IMR-90 (cell line): Measurements from ENCODE around the gene CACNB2. TPM values are rescaled to one million over a fixed set of nuclear protein-coding genes. Genes with fewer than 3 reads are reported as not detected.

ENCODE experiments used
- ATAC-seq: fragments of 200-7000 bp; cut with Tn5 transposase; 2 replicates; pipeline ENCODE4 v1.9.1; 2020; ENCODE audit warnings: low read depth, mild to moderate bottlenecking, moderate library complexity
- BruUV-seq: library from RNA; stranded (reverse); fragments of 400-500 nt; replicated peaks from 2 replicates; lab custom pipeline; 2021; lab: Mats Ljungman, UMichigan
- CTCF ChIA-PET: fragments of 300-600 bp; formaldehyde crosslinking; extraction: SDS; loops from one replicate; lab custom pipeline; 2021; ENCODE audit warnings: antibody characterized with exemption; lab: Yijun Ruan, JAX
- POLR2A ChIA-PET: fragments of 300-600 bp; sonication (Branson Sonifier 250); formaldehyde crosslinking; loops from one replicate; lab custom pipeline; 2022; ENCODE audit warnings: antibody characterized with exemption; ENCODE audit not compliant: unreplicated experiment; lab: Charles Lee
- DNase-seq: peaks from one replicate; pipeline ENCODE4 v3.0.0; 2013
- H2AFZ ChIP-seq: replicated peaks from 2 replicates; pipeline ENCODE3; 2013; ENCODE audit warnings: low read length, mild to moderate bottlenecking; ENCODE audit not compliant: poor library complexity
- H2AK5ac ChIP-seq: 2 replicates; pipeline ENCODE4 v1.6.1; 2013; ENCODE audit warnings: low read depth, low read length, inconsistent platforms
- H2AK9ac ChIP-seq: replicated peaks from 2 replicates; pipeline ENCODE3; 2013; ENCODE audit warnings: mild to moderate bottlenecking, low read depth, low read length, moderate library complexity; ENCODE audit not compliant: poor library complexity
- H2BK120ac ChIP-seq: 2 replicates; pipeline ENCODE4 v1.6.1; 2013; ENCODE audit warnings: low read depth, low read length, inconsistent platforms
- H2BK15ac ChIP-seq: 3 replicates; pipeline ENCODE4 v1.6.1; 2013; ENCODE audit warnings: low read depth, low read length, inconsistent platforms
- H2BK20ac ChIP-seq: 2 replicates; pipeline ENCODE4 v1.6.1; 2013; ENCODE audit warnings: low read depth, mild to moderate bottlenecking, inconsistent platforms, low read length, moderate library complexity
- H2BK5ac ChIP-seq: 2 replicates; pipeline ENCODE4 v1.6.1; 2013; ENCODE audit warnings: mild to moderate bottlenecking, low read depth, low read length, inconsistent platforms; ENCODE audit not compliant: poor library complexity, severe bottlenecking
- H3K14ac ChIP-seq: replicated peaks from 2 replicates; pipeline ENCODE4 v1.6.1; 2013; ENCODE audit warnings: low read depth, low read length, inconsistent platforms
- H3K18ac ChIP-seq: 2 replicates; pipeline ENCODE4 v1.6.1; 2013; ENCODE audit warnings: low read depth, low read length, control low read depth
- H3K23ac ChIP-seq: 2 replicates; pipeline ENCODE4 v1.6.1; 2013; ENCODE audit warnings: low read depth, low read length, inconsistent platforms
- H3K27ac ChIP-seq: 2 replicates; pipeline ENCODE4 v1.5.1; 2013; ENCODE audit warnings: mild to moderate bottlenecking, control low read depth, low read length; ENCODE audit not compliant: insufficient read depth
- H3K27me3 ChIP-seq: 2 replicates; pipeline ENCODE4 v1.6.1; 2013; ENCODE audit warnings: low read length; ENCODE audit not compliant: control insufficient read depth, insufficient read depth
- H3K36me3 ChIP-seq: 2 replicates; pipeline ENCODE4 v1.6.1; 2013; ENCODE audit warnings: low read length, mixed read lengths; ENCODE audit not compliant: control insufficient read depth, insufficient read depth
- H3K4ac ChIP-seq: 2 replicates; pipeline ENCODE4 v1.6.1; 2013; ENCODE audit warnings: low read depth, low read length, inconsistent platforms
- H3K4me1 ChIP-seq: 2 replicates; pipeline ENCODE4 v1.6.1; 2013; ENCODE audit warnings: low read length, mixed read lengths; ENCODE audit not compliant: control insufficient read depth, insufficient read depth
- H3K4me2 ChIP-seq: 2 replicates; pipeline ENCODE4 v1.6.1; 2013; ENCODE audit warnings: low read depth, mild to moderate bottlenecking, control low read depth, low read length, moderate library complexity
- H3K4me3 ChIP-seq: 2 replicates; pipeline ENCODE4 v1.5.1; 2013; ENCODE audit warnings: low read depth, mild to moderate bottlenecking, control low read depth, low read length, moderate library complexity; ENCODE audit not compliant: insufficient read depth
- H3K56ac ChIP-seq: 2 replicates; pipeline ENCODE4 v1.6.1; 2013; ENCODE audit warnings: low read length, inconsistent platforms; ENCODE audit not compliant: insufficient read depth; ENCODE audit errors: extremely low read depth
- H3K79me1 ChIP-seq, 2 experiments: 2 replicates each; pipeline ENCODE4 v1.6.1; 2013; ENCODE audit warnings: low read length in 2 of 2, inconsistent platforms in 1 of 2, low read depth in 1 of 2
- H3K9ac ChIP-seq: 2 replicates; pipeline ENCODE4 v1.6.1; 2013; ENCODE audit warnings: low read depth, low read length, control low read depth
- H3K9me1 ChIP-seq: 2 replicates; pipeline ENCODE4 v1.6.1; 2013; ENCODE audit warnings: low read length, inconsistent platforms; ENCODE audit not compliant: insufficient read depth
- H3K9me3 ChIP-seq: 2 replicates; pipeline ENCODE4 v1.6.1; 2013; ENCODE audit warnings: low read length; ENCODE audit not compliant: control insufficient read depth, insufficient read depth
- H4K20me1 ChIP-seq: 2 replicates; pipeline ENCODE4 v1.6.1; 2013; ENCODE audit warnings: low read length, inconsistent platforms; ENCODE audit not compliant: insufficient read depth
- H4K5ac ChIP-seq: 2 replicates; pipeline ENCODE4 v1.6.1; 2013; ENCODE audit warnings: mild to moderate bottlenecking, low read depth, low read length, control low read depth
- H4K8ac ChIP-seq, 2 experiments: 2 replicates each; pipeline ENCODE4 v1.6.1; 2013; ENCODE audit warnings: low read depth in 2 of 2, low read length in 2 of 2, control low read depth in 1 of 2, inconsistent platforms in 1 of 2
- H4K91ac ChIP-seq: 2 replicates; pipeline ENCODE4 v1.6.1; 2013; ENCODE audit warnings: low read depth, low read length, inconsistent platforms; ENCODE audit not compliant: insufficient read depth
- BHLHE40 ChIP-seq: fragments of 150-350 bp; IDR thresholded peaks from 2 replicates; pipeline ENCODE4 v1.6.1; 2016; ENCODE audit warnings: mild to moderate bottlenecking, low read depth, low read length
- CEBPB ChIP-seq: IDR thresholded peaks from 2 replicates; pipeline ENCODE4 v1.6.1; 2012; ENCODE audit warnings: low read depth, low read length, improper control_type of control experiment
- ELK1 ChIP-seq: fragments of 150-350 bp; IDR thresholded peaks from 2 replicates; pipeline ENCODE4 v1.6.1; 2016; ENCODE audit warnings: low read depth, mild to moderate bottlenecking, low read length, moderate library complexity, borderline replicate concordance
- FOS ChIP-seq: fragments of 150-350 bp; IDR thresholded peaks from 2 replicates; pipeline ENCODE4 v1.6.1; 2016; ENCODE audit warnings: low read depth, low read length
- MAFK ChIP-seq: IDR thresholded peaks from 2 replicates; pipeline ENCODE4 v1.6.1; 2012; ENCODE audit warnings: low read depth, low read length, improper control_type of control experiment
- MAZ ChIP-seq: IDR thresholded peaks from 2 replicates; pipeline ENCODE4 v1.6.1; 2012; ENCODE audit warnings: low read depth, mild to moderate bottlenecking, low read length, improper control_type of control experiment, moderate library complexity, borderline replicate concordance
- RAD21 ChIP-seq: IDR thresholded peaks from 2 replicates; pipeline ENCODE4 v1.6.1; 2012; ENCODE audit warnings: low read length, improper control_type of control experiment
- RCOR1 ChIP-seq: IDR thresholded peaks from 2 replicates; pipeline ENCODE4 v1.6.1; 2012; ENCODE audit warnings: mild to moderate bottlenecking, low read length, improper control_type of control experiment; ENCODE audit not compliant: insufficient replicate concordance
- RFX5 ChIP-seq: IDR thresholded peaks from 2 replicates; pipeline ENCODE4 v1.8.0; 2012; ENCODE audit warnings: low read depth, mild to moderate bottlenecking, low read length, moderate library complexity
- SMC3 ChIP-seq: fragments of 150-350 bp; IDR thresholded peaks from 2 replicates; pipeline ENCODE4 v1.6.1; 2016; ENCODE audit warnings: low read depth, mild to moderate bottlenecking, antibody characterized with exemption, low read length, moderate library complexity
- USF2 ChIP-seq: fragments of 150-350 bp; IDR thresholded peaks from 2 replicates; pipeline ENCODE4 v1.6.1; 2017; ENCODE audit warnings: mild to moderate bottlenecking, antibody characterized with exemption, low read length, low read depth
- WGBS, 2 experiments: methylation state at CpG; one replicate each; pipeline versions ENCODE4 v1.1.5 to v1.1.7; 2013; ENCODE audit warnings: missing lambda C conversion rate in 2 of 2; ENCODE audit not compliant: insufficient read length in 1 of 2; ENCODE audit errors: extremely low coverage in 2 of 2; 5-methylcytosine and 5-hydroxymethylcytosine counted together
- dilution Hi-C: fragments of 300-500 bp; cut with HindIII; formaldehyde crosslinking; loops from one replicate; pipeline ENCODE4 v1.14.3; 2018; ENCODE audit warnings: low sequenced_read_pairs; ENCODE audit not compliant: unreplicated experiment
- in situ Hi-C: fragments of 300-500 bp; cut with MboI; formaldehyde crosslinking; loops from 3 replicates; pipeline ENCODE4 v1.14.3; 2019; ENCODE audit warnings: low sequenced_read_pairs, inconsistent platforms, mixed read lengths
- intact Hi-C: fragments of 100-400 bp; cut with micrococcal nuclease; formaldehyde crosslinking; loops from 2 replicates; pipeline ENCODE4 v1.10.0; 2022
- polyA plus RNA-seq, 3 experiments: library from polyadenylated mRNA; depleted of rRNA; stranded (reverse); fragments of >200 nt; gene quantifications; 2 replicates each; pipeline ENCODE4 v1.2.3, GENCODE V29; 2012; ENCODE audit warnings: low replicate concordance in 1 of 3
- total RNA-seq: library from RNA; depleted of rRNA; stranded (reverse); fragments of >200 nt; gene quantifications from 2 replicates; pipeline ENCODE4 v1.2.3, GENCODE V29; 2012
- TF ChIP-seq, protein P1 (sequence below): conservative IDR thresholded peaks from 2 replicates; pipeline ENCODE4 v1.5.1; 2012; ENCODE audit warnings: mild to moderate bottlenecking, low read depth, low read length, improper control_type of control experiment

CACNB2 gene
- total and polyA plus RNA-seq, 2 of the 4 experiments (the other 2 are of a cell fraction): 0.36 TPM

DNA sequence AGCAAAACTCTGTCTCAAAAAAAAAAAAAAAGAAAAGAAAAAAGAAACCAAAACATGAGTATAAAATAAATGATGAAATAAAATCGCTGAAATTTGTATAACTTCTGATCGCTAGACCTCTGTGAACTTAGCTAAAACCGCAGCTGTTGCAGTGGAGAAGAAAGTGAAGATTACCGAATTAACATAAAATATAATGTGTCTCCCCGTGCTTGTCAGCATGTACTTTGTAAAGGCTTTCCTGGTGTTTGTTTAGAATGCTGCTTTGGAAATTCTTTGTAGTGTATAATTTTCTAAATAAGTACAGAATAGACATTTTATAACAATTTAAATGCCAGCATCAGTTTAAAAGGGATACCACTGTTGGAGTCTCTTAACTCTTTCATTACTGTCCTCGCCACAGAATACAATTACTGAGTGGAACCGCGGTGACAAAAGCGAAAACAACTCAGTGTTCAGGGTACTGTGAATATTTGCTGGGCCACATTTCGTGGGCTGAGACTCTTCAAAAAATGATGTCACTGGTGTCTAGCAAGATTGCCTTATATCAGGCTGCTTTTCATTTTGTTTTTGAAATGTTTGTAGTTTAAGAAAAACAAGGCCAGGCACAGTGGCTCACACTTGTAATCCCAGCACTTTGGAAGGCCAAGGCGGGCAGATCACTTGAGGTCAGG, 343.4 kb downstream of the CACNB2 start:
- Histone ChIP-seq H2BK120ac (no peak overlapping the region), H2AK5ac (no peak overlapping the region), H3K4ac (no peak overlapping the region), H3K4me1 (peaks cover 3% of the 10 kb centered on the region), H4K91ac (no peak overlapping the region), H3K18ac (no peak overlapping the region), H3K4me2 (no peak overlapping the region), H3K27me3 (no peaks in the 10 kb centered on the region), H2AFZ (no peak overlapping the region), H3K23ac (no peak overlapping the region), H4K5ac (no peak overlapping the region), H2BK5ac (no peak overlapping the region), H3K27ac (no peak overlapping the region), H4K20me1 (no peaks in the 10 kb centered on the region), H2AK9ac (no peak overlapping the region), H2BK15ac (no peak overlapping the region), H4K8ac (no peak overlapping the region), H3K4me3 (no peak overlapping the region), H3K14ac (no peak overlapping the region), H3K79me1 (no peaks in the 10 kb centered on the region), H3K9ac (no peak overlapping the region), H3K9me3 (no peaks in the 10 kb centered on the region), H2BK20ac (0 out of 2 replicates have a peak overlapping the region, but pooled peaks have one; percentile 25), H3K9me1 (no peaks in the 10 kb centered on the region), H3K36me3 (no peaks in the 10 kb centered on the region), H3K56ac (no peak overlapping the region)
- in situ Hi-C loops: no loop called here
- dilution Hi-C loops: no loop called here
- TF ChIP-seq RAD21: no peak
- TF ChIP-seq, protein P1, sequence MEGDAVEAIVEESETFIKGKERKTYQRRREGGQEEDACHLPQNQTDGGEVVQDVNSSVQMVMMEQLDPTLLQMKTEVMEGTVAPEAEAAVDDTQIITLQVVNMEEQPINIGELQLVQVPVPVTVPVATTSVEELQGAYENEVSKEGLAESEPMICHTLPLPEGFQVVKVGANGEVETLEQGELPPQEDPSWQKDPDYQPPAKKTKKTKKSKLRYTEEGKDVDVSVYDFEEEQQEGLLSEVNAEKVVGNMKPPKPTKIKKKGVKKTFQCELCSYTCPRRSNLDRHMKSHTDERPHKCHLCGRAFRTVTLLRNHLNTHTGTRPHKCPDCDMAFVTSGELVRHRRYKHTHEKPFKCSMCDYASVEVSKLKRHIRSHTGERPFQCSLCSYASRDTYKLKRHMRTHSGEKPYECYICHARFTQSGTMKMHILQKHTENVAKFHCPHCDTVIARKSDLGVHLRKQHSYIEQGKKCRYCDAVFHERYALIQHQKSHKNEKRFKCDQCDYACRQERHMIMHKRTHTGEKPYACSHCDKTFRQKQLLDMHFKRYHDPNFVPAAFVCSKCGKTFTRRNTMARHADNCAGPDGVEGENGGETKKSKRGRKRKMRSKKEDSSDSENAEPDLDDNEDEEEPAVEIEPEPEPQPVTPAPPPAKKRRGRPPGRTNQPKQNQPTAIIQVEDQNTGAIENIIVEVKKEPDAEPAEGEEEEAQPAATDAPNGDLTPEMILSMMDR: no peak
- no peak for TF ChIP-seq RCOR1
- TF ChIP-seq MAFK: no peak
- TF ChIP-seq RFX5: no peak
- TF ChIP-seq USF2: no peak
- no peak for TF ChIP-seq ELK1
- no peak for TF ChIP-seq MAZ
- no peak for TF ChIP-seq SMC3
- no peak for TF ChIP-seq CEBPB
- TF ChIP-seq FOS: no peak
- no peak for TF ChIP-seq BHLHE40
- POLR2A ChIA-PET: interaction anchor here (0.5 kb wide), 1 partner anchor 14 kb away, joined by 3 read pairs; no protein-coding TSS in a partner anchor
- WGBS, 2 experiments: 94% methylated on average over 5 of the region's 11 CpGs; no CpG with 5 or more reads in 1 of the 2 experiments
- intact Hi-C loops: no loop called here
- DNase-seq (no peak), ATAC-seq (no peak)
- no TSS peak for BruUV-seq
- CTCF ChIA-PET: no interaction called here
